Karpas-422 (cell line): ENCODE measurements around the gene CHL1. TPM values are rescaled to one million over a fixed set of nuclear protein-coding genes. Genes with fewer than 3 reads are reported as not detected.

ENCODE experiments used
- DNase-seq: peaks from one replicate; pipeline ENCODE4 v3.0.0-alpha.2; 2015
- H2AFZ ChIP-seq: fragments of 200-600 bp; sonication (generic); 2 replicates; pipeline ENCODE4 v1.6.1; 2014; ENCODE audit warnings: antibody characterized with exemption, low read length, mixed read lengths
- H3K27ac ChIP-seq: fragments of 200-600 bp; sonication (generic); 2 replicates; pipeline ENCODE4 v1.5.1; 2014; ENCODE audit warnings: mild to moderate bottlenecking, low read length, moderate library complexity
- H3K27me3 ChIP-seq: fragments of 200-600 bp; sonication (generic); 2 replicates; pipeline ENCODE4 v1.6.1; 2014; ENCODE audit warnings: low read length, mixed read lengths
- H3K36me3 ChIP-seq: fragments of 200-600 bp; sonication (generic); 2 replicates; pipeline ENCODE4 v1.6.1; 2014; ENCODE audit warnings: low read length, mixed read lengths; ENCODE audit not compliant: insufficient read depth
- H3K4me1 ChIP-seq: fragments of 200-600 bp; sonication (generic); 2 replicates; pipeline ENCODE4 v1.6.1; 2014; ENCODE audit warnings: mild to moderate bottlenecking, low read length, mixed read lengths
- H3K4me2 ChIP-seq: fragments of 200-600 bp; sonication (generic); 2 replicates; pipeline ENCODE4 v1.6.1; 2014; ENCODE audit warnings: low read length, low read depth, mild to moderate bottlenecking; ENCODE audit not compliant: poor library complexity, severe bottlenecking
- H3K4me3 ChIP-seq: fragments of 200-600 bp; sonication (generic); 2 replicates; pipeline ENCODE4 v1.5.1; 2014; ENCODE audit warnings: mild to moderate bottlenecking, antibody characterized with exemption, low read length, mixed read lengths
- H3K79me2 ChIP-seq: fragments of 200-600 bp; sonication (generic); 2 replicates; pipeline ENCODE4 v1.6.1; 2014; ENCODE audit warnings: mild to moderate bottlenecking, low read length, mixed read lengths
- H3K9ac ChIP-seq: fragments of 200-600 bp; sonication (generic); 2 replicates; pipeline ENCODE4 v1.6.0; 2014; ENCODE audit warnings: low read length
- H3K9me2 ChIP-seq: fragments of 200-600 bp; sonication (generic), shearing (Covaris generic); replicated peaks from 2 replicates; pipeline ENCODE4 v1.6.0; 2014; ENCODE audit warnings: mild to moderate bottlenecking, low read length, moderate library complexity; ENCODE audit not compliant: insufficient read depth
- H3K9me3 ChIP-seq: fragments of 300-700, 200-600 bp; sonication (generic); 2 replicates; pipeline ENCODE4 v1.6.1; 2014; ENCODE audit warnings: low read length, mixed read lengths
- H4K20me1 ChIP-seq: fragments of 200-600 bp; sonication (generic); 2 replicates; pipeline ENCODE4 v1.6.1; 2014; ENCODE audit warnings: mild to moderate bottlenecking, antibody characterized with exemption, low read length, low read depth; ENCODE audit not compliant: insufficient read depth
- small RNA-seq: library from RNA; depleted of rRNA; stranded (forward); fragments of <200 nt; gene quantifications from one replicate; pipeline ENCODE3, GENCODE V24; 2014
- total RNA-seq: library from RNA; depleted of rRNA; stranded (reverse); fragments of >200 nt; shearing (Covaris generic); gene quantifications from 2 replicates; pipeline ENCODE4 v1.2.3, GENCODE V29; 2014; ENCODE audit warnings: low replicate concordance

Gene CHL1
- total RNA-seq, 1 experiment from 2014 or later = 23.3 TPM

DNA sequence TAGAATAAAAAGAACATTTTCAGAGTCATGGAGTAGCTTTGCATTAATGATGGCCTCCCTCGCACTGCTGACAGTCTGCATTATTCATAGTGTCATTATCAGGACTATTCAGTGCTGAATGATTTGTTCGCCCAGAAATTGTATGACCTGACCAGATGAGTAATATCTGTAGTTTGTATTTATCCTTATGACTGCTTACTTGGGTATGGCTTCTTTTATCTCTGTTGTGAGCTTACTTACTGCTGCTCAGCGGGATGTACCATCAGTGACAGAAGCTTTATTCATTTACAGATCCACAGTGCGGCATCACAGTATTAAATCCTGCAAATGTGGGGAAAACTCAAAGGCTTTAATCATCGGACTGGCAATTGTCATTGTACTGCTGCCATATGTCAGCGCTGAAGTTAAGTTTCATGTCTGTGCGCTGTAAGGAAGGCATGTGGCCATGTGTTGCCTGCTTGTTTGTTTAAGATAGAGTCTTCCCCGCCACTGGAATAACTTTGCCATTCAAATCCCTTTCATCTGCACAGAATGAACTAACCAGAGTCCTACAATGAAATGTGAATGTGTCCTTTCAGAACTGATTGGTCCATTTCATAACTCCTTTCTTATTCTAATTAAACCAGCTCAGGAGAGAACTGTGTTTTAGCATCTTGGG lies 262.2 kb downstream of the CHL1 start:
- H3K4me2 ChIP-seq = no peak overlapping the region
- H3K36me3 ChIP-seq = no peaks in the 10 kb centered on the region
- H4K20me1 ChIP-seq = no peaks in the 10 kb centered on the region
- no peak overlapping the region for H3K9ac ChIP-seq
- H3K4me1 ChIP-seq = peaks cover 6% of the 10 kb centered on the region
- no peaks in the 10 kb centered on the region for H3K9me3 ChIP-seq
- no peak overlapping the region for H3K27ac ChIP-seq
- DNase-seq = no peak
- no peaks in the 10 kb centered on the region for H3K9me2 ChIP-seq
- H3K4me3 ChIP-seq = no peak overlapping the region
- H3K27me3 ChIP-seq = no peaks in the 10 kb centered on the region
- H2AFZ ChIP-seq = no peak overlapping the region
- no peaks in the 10 kb centered on the region for H3K79me2 ChIP-seq

Small RNA genes within 50 kb of the gene (small RNA-seq; reads per million reads assigned to genes)
- not detected for gene RNU6-1194P
